GF-D8 (cell line): ENCODE measurements around the gene POGZ.

Experiments
- DNase-seq: peaks from one replicate; lab custom pipeline; 2025; lab: John Stamatoyannopoulos, UW

The POGZ gene

GRCh38 chr1:151459331-151460046 is at the start of gene POGZ:
TSS of gene POGZ (minus strand) at chr1:151459494. CDS start at chr1:151442204, 17,290 bp downstream.
- peak; percentile 74 for DNase-seq

- DNase-seq = no peak
Measured at GRCh38 chr1:151508833-151509232, 49.5 kb upstream of the POGZ start.

- DNase-seq = no peak
Measured at GRCh38 chr1:151504759-151505158, 45.5 kb upstream of the POGZ start.

- no peak for DNase-seq
Measured at GRCh38 chr1:151504252-151504651, 45.0 kb upstream of the POGZ start.

- DNase-seq = no peak
Measured at GRCh38 chr1:151502859-151503780, 43.8 kb upstream of the POGZ start.

- DNase-seq = no peak
Measured at GRCh38 chr1:151502035-151502700, 42.9 kb upstream of the POGZ start.

GRCh38 chr1:151501474-151501873 is 42.2 kb upstream of the POGZ start:
- no peak for DNase-seq

- DNase-seq = no peak
Measured at GRCh38 chr1:151499930-151500329, 40.6 kb upstream of the POGZ start.

GRCh38 chr1:151499365-151499764 is 40.1 kb upstream of the POGZ start:
- DNase-seq = no peak

- no peak for DNase-seq
Measured at GRCh38 chr1:151495316-151495715, 36.0 kb upstream of the POGZ start.

GRCh38 chr1:151494741-151495281 is 35.5 kb upstream of the POGZ start:
- no peak for DNase-seq

GRCh38 chr1:151493042-151493441 is 33.7 kb upstream of the POGZ start:
- DNase-seq = no peak

GRCh38 chr1:151492120-151492519 is 32.8 kb upstream of the POGZ start:
- DNase-seq = no peak

- no peak for DNase-seq
Measured at GRCh38 chr1:151491641-151492040, 32.3 kb upstream of the POGZ start.

- DNase-seq = no peak
Measured at GRCh38 chr1:151486557-151486956, 27.3 kb upstream of the POGZ start.

- no peak for DNase-seq
Measured at GRCh38 chr1:151485685-151486255, 26.5 kb upstream of the POGZ start.

- DNase-seq = no peak
Measured at GRCh38 chr1:151482017-151482416, 22.7 kb upstream of the POGZ start.

- DNase-seq = no peak
Measured at GRCh38 chr1:151479462-151479861, 20.2 kb upstream of the POGZ start.

- DNase-seq = no peak
Measured at GRCh38 chr1:151478923-151479322, 19.6 kb upstream of the POGZ start.

GRCh38 chr1:151478140-151478812 is 19.0 kb upstream of the POGZ start:
- no peak for DNase-seq

- no peak for DNase-seq
Measured at GRCh38 chr1:151477066-151477465, 17.8 kb upstream of the POGZ start.
